ENCODE results near the gene CA10. TPM values are rescaled to one million over a fixed set of nuclear protein-coding genes. Genes with fewer than 3 reads are reported as not detected.

The CA10 gene
- total RNA-seq, 1 experiment from 2014 or later: 0.46 TPM

DNA sequence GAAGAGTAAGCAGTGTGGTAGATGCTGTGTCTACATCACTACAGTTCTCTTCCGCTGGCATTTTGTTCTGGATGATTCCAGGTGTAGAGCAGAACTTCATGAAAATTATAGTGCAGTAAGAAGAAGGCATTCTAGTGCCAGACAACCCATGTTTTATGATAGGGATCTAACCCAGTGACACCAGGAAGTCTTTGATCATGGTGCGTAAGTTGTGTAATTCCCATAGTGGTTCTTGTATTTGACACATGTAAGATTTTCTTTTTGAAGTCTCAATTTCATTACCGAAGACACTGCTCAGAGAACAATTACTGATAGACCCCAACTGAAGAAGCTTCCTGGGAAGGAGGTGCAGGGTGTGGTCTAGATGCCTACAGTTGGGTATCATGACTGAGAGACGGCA is 356.9 kb downstream of the CA10 start:
- Histone ChIP-seq H2BK15ac (ENCODE audit: low read depth, low read length) (no peak overlapping the region), H3K4ac (ENCODE audit: low read depth, low read length) (no peak overlapping the region), H3K79me1 (ENCODE audit: insufficient read depth, low read depth, low read length, poor library complexity, severe bottlenecking) (no peaks in the 10 kb centered on the region), H3K14ac (ENCODE audit: insufficient read depth, low read length) (no peak overlapping the region), H2BK120ac (ENCODE audit: low read depth, low read length, poor library complexity, severe bottlenecking) (no peak overlapping the region), H2BK5ac (ENCODE audit: insufficient read length, low read length) (no peak overlapping the region), H2BK12ac (ENCODE audit: insufficient read length, low read depth, low read length) (no peak overlapping the region), H3K56ac (ENCODE audit: insufficient read length, low read depth, low read length) (no peak overlapping the region), H3K27me3 (ENCODE audit: insufficient read depth, low read length) (no peaks in the 10 kb centered on the region), H3K4me2 (ENCODE audit: insufficient read depth, insufficient read length, low read length) (no peak overlapping the region), H2BK20ac (ENCODE audit: low read depth, low read length, poor library complexity, severe bottlenecking) (no peak overlapping the region), H2AFZ (ENCODE audit: low read length) (no peak overlapping the region), H2AK5ac (ENCODE audit: insufficient read length, low read length) (no peak overlapping the region), H4K8ac (replicated peaks; ENCODE audit: insufficient read length, low read depth, low read length) (no peak overlapping the region), H3K4me1 (ENCODE audit: insufficient read depth, low read length) (no peaks in the 10 kb centered on the region), H3K18ac (ENCODE audit: insufficient read length, low read depth, low read length) (no peak overlapping the region), H4K5ac (ENCODE audit: insufficient read length, low read depth, low read length) (no peak overlapping the region), H3K23ac (ENCODE audit: insufficient read length, low read depth, low read length) (no peak overlapping the region), H3K79me2 (ENCODE audit: insufficient read depth, low read length) (no peaks in the 10 kb centered on the region), H3T11ph (ENCODE audit: low read length) (no peak overlapping the region), H3K9ac (ENCODE audit: extremely low read depth, insufficient read length, low read length) (no peak overlapping the region), H3K27ac (ENCODE audit: insufficient read length, low read depth, low read length) (no peak overlapping the region), H4K91ac (ENCODE audit: insufficient read length, low read depth, low read length) (no peak overlapping the region), H4K20me1 (ENCODE audit: control insufficient read depth, insufficient read depth, insufficient read length) (no peaks in the 10 kb centered on the region), H3K9me3 (ENCODE audit: control insufficient read depth, low read depth, low read length) (no peaks in the 10 kb centered on the region), H3K23me2 (ENCODE audit: insufficient read length, low read depth, low read length, poor library complexity, severe bottlenecking) (no peaks in the 10 kb centered on the region)
- no peaks in the 10 kb centered on the region for H3K4me1 Mint-ChIP-seq
- H3K36me3 Mint-ChIP-seq (ENCODE audit: insufficient read depth in 1 of 3, low read depth in 3 of 3): no peaks in the 10 kb centered on the region
- TF ChIP-seq CTCF (conservative IDR thresholded peaks at IDR 0.05): no peak
- no peaks in the 10 kb centered on the region for H3K9me3 Mint-ChIP-seq
- no peak for DNase-seq
- no CpG with 5 or more reads among the region's 4 CpGs for WGBS (ENCODE audit: extremely low coverage, insufficient read length, low lambda C conversion rate)
- H3K27ac Mint-ChIP-seq: no peak overlapping the region
- peaks cover 6% of the 10 kb centered on the region for H3K27me3 Mint-ChIP-seq (ENCODE audit: low read depth)
- H3K4me3 Mint-ChIP-seq: no peak overlapping the region

Measured in H9 (cell line).